IPS DF 6.9 (cell line): ENCODE data around the gene RIPOR1.
"Not testable (repeated sequence)": the region's sequence is repeated elsewhere in the genome, so short reads cannot be mapped to it uniquely, and the experiment has no call there.

Experiments used
- DNase-seq: peaks from one replicate; pipeline ENCODE4 v3.0.0-alpha.2; 2013; ENCODE audit warnings: low read depth, low spot score
- H3K27ac ChIP-seq: one replicate; pipeline ENCODE4 v1.5.1; 2013; ENCODE audit warnings: low read length, control low read depth
- H3K27me3 ChIP-seq: 2 replicates; pipeline ENCODE4 v1.6.1; 2013; ENCODE audit warnings: mild to moderate bottlenecking, low read length; ENCODE audit not compliant: control insufficient read depth, insufficient read depth
- H3K36me3 ChIP-seq: 2 replicates; pipeline ENCODE4 v1.6.1; 2013; ENCODE audit warnings: low read length; ENCODE audit not compliant: control insufficient read depth, insufficient read depth
- H3K4me1 ChIP-seq: 2 replicates; pipeline ENCODE4 v1.6.1; 2013; ENCODE audit warnings: low read length; ENCODE audit not compliant: control insufficient read depth, insufficient read depth
- H3K4me3 ChIP-seq: 2 replicates; pipeline ENCODE4 v1.5.1; 2013; ENCODE audit warnings: mild to moderate bottlenecking, low read length
- H3K9me3 ChIP-seq: 2 replicates; pipeline ENCODE4 v1.6.1; 2013; ENCODE audit warnings: low read length, inconsistent platforms; ENCODE audit not compliant: control insufficient read depth, insufficient read depth
- WGBS: extraction: QIAGEN DNeasy Blood & Tissue Kit; methylation state at CpG from one replicate; pipeline ENCODE4 v1.1.7; 2013; ENCODE audit warnings: mixed read lengths, missing lambda C conversion rate; ENCODE audit not compliant: insufficient read length, insufficient coverage; 5-methylcytosine and 5-hydroxymethylcytosine counted together

RIPOR1 gene, protein sequence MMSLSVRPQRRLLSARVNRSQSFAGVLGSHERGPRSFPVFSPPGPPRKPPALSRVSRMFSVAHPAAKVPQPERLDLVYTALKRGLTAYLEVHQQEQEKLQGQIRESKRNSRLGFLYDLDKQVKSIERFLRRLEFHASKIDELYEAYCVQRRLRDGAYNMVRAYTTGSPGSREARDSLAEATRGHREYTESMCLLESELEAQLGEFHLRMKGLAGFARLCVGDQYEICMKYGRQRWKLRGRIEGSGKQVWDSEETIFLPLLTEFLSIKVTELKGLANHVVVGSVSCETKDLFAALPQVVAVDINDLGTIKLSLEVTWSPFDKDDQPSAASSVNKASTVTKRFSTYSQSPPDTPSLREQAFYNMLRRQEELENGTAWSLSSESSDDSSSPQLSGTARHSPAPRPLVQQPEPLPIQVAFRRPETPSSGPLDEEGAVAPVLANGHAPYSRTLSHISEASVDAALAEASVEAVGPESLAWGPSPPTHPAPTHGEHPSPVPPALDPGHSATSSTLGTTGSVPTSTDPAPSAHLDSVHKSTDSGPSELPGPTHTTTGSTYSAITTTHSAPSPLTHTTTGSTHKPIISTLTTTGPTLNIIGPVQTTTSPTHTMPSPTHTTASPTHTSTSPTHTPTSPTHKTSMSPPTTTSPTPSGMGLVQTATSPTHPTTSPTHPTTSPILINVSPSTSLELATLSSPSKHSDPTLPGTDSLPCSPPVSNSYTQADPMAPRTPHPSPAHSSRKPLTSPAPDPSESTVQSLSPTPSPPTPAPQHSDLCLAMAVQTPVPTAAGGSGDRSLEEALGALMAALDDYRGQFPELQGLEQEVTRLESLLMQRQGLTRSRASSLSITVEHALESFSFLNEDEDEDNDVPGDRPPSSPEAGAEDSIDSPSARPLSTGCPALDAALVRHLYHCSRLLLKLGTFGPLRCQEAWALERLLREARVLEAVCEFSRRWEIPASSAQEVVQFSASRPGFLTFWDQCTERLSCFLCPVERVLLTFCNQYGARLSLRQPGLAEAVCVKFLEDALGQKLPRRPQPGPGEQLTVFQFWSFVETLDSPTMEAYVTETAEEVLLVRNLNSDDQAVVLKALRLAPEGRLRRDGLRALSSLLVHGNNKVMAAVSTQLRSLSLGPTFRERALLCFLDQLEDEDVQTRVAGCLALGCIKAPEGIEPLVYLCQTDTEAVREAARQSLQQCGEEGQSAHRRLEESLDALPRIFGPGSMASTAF

DNA sequence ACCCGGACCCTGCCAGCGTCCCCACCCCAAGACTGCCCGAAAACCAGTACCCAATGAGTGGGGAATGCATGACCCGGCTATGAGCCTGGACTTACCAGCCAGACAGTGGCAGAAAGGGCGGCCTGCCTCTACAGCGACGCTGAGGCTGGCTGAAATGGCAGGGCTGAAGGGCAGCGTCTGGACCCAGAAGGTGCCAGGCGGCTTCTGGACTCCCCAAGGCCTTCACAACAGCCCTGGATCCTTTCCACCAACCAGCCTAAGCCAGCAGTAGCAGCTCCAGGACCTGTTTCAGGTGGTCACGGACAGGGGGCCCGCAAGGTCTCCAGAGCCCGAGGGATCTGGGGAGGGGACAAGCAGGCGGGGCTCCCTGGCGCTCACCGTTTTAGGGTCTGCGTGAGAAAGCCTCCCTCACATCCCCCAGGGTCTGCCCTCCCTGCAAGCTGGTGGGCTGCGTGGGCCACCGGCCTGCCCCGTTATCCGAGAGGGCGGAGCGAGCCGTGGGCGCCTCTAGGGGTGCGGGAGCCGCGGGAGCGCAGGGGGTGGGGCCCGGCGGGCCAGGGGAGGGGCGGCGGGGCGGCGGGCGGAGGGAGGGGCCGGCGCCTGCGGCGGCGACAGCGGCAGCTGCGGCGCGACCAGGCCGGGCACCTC, at the start of gene RIPOR1:
RIPOR1 (plus strand) TSS at position 608 of the 648 bp plus-strand sequence. CDS start 9,618 bp downstream, outside the sequence.
- WGBS: no CpG with 5 or more reads among the region's 45 CpGs
- H3K27me3 ChIP-seq: peaks cover 57% of the 10 kb centered on the region
- no peak within 1 kb of the TSS for H3K27ac ChIP-seq
- no peak for DNase-seq
- no peaks in the 10 kb centered on the region for H3K36me3 ChIP-seq
- H3K9me3 ChIP-seq: no peaks in the 10 kb centered on the region
- no peaks in the 10 kb centered on the region for H3K4me1 ChIP-seq
- H3K4me3 ChIP-seq: peak within 1 kb of the TSS; percentile 46; the same call in 1 of the 2 replicates

DNA sequence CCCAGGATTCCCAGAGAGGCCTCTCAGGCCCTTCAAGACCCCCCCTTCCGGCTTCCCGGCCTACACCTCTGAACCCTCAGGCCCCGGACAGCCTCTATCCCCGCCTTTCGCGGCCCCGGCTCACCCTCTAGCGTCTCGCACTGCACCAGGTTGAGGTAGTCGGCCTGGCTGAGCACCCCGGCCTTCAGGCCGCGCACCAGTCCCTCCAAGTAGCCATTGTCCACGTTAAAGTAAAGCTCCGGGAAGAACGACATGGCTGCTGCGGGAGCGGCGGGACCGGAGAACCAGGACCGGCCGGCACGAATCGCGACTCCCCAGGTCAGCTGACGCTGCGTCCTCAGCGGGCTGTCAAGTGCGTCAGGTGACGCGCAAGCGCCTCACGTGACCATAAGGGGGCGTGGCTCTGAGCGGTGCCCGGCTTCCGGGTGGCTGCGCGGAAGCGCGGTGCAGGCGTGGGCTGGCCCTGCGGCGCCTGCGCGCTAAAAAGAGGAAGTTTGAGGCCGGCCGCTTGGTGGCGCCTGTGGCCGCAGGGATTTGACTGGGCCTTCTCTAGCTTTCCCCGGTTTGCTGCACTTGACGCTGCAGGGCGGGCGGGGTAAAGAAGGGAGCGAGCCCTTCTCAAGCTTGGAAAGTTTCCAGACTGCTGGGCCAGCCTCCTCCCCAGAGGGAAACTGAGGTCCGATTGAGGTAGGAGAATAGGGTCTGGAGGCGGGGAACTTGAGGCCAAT, 47.6 kb upstream of the RIPOR1 start, which contains the start of gene ATP6V0D1:
ATP6V0D1 (minus strand) TSS at position 325 of the 728 bp plus-strand sequence; CDS start at position 254, 71 bp downstream.
- no CpG with 5 or more reads among the region's 57 CpGs for WGBS
- Histone ChIP-seq H3K27me3 (no peaks in the 10 kb centered on the region), H3K27ac (no peak within 1 kb of the TSS), H3K9me3 (no peaks in the 10 kb centered on the region), H3K4me1 (no peaks in the 10 kb centered on the region), H3K36me3 (no peaks in the 10 kb centered on the region), H3K4me3 (peak within 1 kb of the TSS; percentile 87; the same call in 1 of the 2 replicates)
- peak; percentile 95 for DNase-seq

GRCh38 chr16:67481561-67482232, 46.9 kb upstream of the RIPOR1 start:
- DNase-seq: no peak
- Histone ChIP-seq H3K36me3 (no peaks in the 10 kb centered on the region), H3K27ac (no peak overlapping the region), H3K4me1 (no peaks in the 10 kb centered on the region), H3K9me3 (no peaks in the 10 kb centered on the region), H3K27me3 (peaks cover under 1% of the 10 kb centered on the region; the same call in 1 of the 2 replicates), H3K4me3 (peak overlapping the region; percentile 9; the same call in 1 of the 2 replicates)
- WGBS: no CpG with 5 or more reads among the region's 17 CpGs

DNA sequence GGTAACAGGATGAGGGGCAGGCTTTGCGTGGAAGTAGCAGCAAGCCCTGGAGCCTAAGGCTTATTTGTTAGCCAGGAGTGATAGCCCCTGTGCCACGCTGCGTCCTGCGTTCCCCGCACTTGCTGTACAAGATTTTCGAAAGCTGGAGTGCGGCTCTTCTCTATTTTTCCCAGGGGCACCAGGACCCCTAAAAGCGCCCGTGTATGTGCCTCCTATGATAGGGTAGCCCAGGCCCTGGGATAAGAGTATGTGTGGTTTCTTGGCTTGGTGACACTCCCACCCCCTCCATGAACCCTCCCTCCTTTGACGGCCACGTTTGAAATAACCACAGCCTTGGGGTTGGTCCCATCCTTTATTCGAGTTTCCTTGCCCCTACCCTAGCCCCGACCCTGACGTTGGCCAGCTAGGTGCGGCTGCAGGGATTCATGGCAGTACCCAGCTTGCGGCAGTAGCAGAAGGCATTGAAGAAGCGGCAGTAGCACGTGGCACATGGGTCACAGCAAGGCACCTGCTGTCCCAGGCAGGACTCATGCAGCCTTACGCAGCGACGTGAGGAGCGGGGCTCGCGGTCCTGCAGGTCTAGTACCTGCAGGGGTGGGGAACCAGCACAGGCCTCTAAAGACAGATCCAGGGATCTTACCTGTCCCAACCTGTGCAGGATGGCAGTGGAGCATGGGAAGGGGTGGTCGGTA, 46.2 kb upstream of the RIPOR1 start:
- no peak overlapping the region for H3K27ac ChIP-seq
- no peaks in the 10 kb centered on the region for H3K9me3 ChIP-seq
- H3K4me1 ChIP-seq: no peaks in the 10 kb centered on the region
- DNase-seq: no peak
- peaks cover 5% of the 10 kb centered on the region; the same call in 1 of the 2 replicates for H3K27me3 ChIP-seq
- no peaks in the 10 kb centered on the region for H3K36me3 ChIP-seq
- WGBS: no CpG with 5 or more reads among the region's 25 CpGs
- H3K4me3 ChIP-seq: no peak overlapping the region

GRCh38 chr16:67483150-67483549, 45.5 kb upstream of the RIPOR1 start, which contains the start of gene AGRP:
AGRP (minus strand) TSS chr16:67483547; CDS start chr16:67483398, 149 bp downstream.
- no peak within 1 kb of the TSS for H3K27ac ChIP-seq
- no peaks in the 10 kb centered on the region for H3K36me3 ChIP-seq
- no peaks in the 10 kb centered on the region for H3K9me3 ChIP-seq
- DNase-seq: no peak
- H3K4me3 ChIP-seq: no peak within 1 kb of the TSS
- no peaks in the 10 kb centered on the region for H3K4me1 ChIP-seq
- H3K27me3 ChIP-seq: peaks cover 13% of the 10 kb centered on the region; the same call in 1 of the 2 replicates
- WGBS: no CpG with 5 or more reads among the region's 6 CpGs

- DNase-seq: no peak
- Histone ChIP-seq H3K27ac (no peak overlapping the region), H3K36me3 (no peaks in the 10 kb centered on the region), H3K27me3 (peaks cover 13% of the 10 kb centered on the region; the same call in 1 of the 2 replicates), H3K4me3 (no peak overlapping the region), H3K4me1 (no peaks in the 10 kb centered on the region), H3K9me3 (no peaks in the 10 kb centered on the region)
- WGBS: no CpG with 5 or more reads among the region's 12 CpGs
Measured at GRCh38 chr16:67483731-67484525, 44.7 kb upstream of the RIPOR1 start.

DNA sequence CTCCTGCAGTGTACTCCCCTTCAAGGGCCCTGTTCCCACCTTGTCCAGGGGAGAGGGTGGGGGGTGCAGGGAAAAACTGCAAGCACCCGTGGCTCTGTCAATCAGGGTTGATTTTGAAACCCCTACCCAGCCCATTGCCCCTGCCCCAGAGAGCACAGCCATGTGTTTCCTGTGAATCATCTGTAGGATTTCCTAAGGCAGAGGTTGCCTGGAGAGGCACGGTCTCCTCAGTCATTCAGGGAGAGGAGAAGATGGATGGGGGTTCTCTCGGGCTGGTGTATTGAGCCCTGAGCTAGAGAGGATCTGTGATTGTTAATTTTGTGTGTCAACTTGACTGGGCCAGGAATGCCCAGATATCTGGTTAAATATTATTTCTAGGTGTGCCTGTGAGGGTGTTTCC, 41.8 kb upstream of the RIPOR1 start:
- no CpG with 5 or more reads among the region's 3 CpGs for WGBS
- Histone ChIP-seq H3K27ac (no peak overlapping the region), H3K4me3 (no peak overlapping the region), H3K27me3 (peaks cover 33% of the 10 kb centered on the region), H3K4me1 (no peaks in the 10 kb centered on the region), H3K9me3 (peaks cover 2% of the 10 kb centered on the region), H3K36me3 (no peaks in the 10 kb centered on the region)
- no peak for DNase-seq

- not testable (repeated sequence) for H3K36me3 ChIP-seq, H3K4me3 ChIP-seq, H3K9me3 ChIP-seq, DNase-seq, H3K27ac ChIP-seq, H3K4me1 ChIP-seq
- peaks cover 34% of the 10 kb centered on the region for H3K27me3 ChIP-seq
- WGBS: no CpG with 5 or more reads among the region's 4 CpGs
Measured at GRCh38 chr16:67487561-67487960, 41.1 kb upstream of the RIPOR1 start.
